Esophagus squamous epithelium (tissue), 4 donors: ENCODE measurements around the gene DUSP21.

Experiments
- CTCF ChIP-seq, 6 experiments: fragments of 450-650 bp in 4 of 6; fragments of 200-600 bp in 2 of 6; sonication (generic) in 2 of 6; IDR thresholded peaks; one replicate each; pipeline ENCODE4 v1.5.1; 2016 to 2019; ENCODE audit warnings: antibody characterized with exemption in 6 of 6, mild to moderate bottlenecking in 4 of 6, moderate library complexity in 4 of 6
- POLR2A ChIP-seq, 4 donors: fragments of 450-650 bp; IDR thresholded peaks; one replicate each; pipeline ENCODE4 v1.6.1; 2017; ENCODE audit warnings: antibody characterized with exemption in 4 of 4, mild to moderate bottlenecking in 4 of 4, moderate library complexity in 3 of 4

- no peak for TF ChIP-seq CTCF (IDR thresholded peaks at IDR 0.05)
- TF ChIP-seq POLR2A (IDR thresholded peaks at IDR 0.05): no peak
Measured at GRCh38 chrX:44882635-44883034, 38.8 kb downstream of the DUSP21 start.
